ENCODE measurements around the gene CNEP1R1.

Gene CNEP1R1

DNA sequence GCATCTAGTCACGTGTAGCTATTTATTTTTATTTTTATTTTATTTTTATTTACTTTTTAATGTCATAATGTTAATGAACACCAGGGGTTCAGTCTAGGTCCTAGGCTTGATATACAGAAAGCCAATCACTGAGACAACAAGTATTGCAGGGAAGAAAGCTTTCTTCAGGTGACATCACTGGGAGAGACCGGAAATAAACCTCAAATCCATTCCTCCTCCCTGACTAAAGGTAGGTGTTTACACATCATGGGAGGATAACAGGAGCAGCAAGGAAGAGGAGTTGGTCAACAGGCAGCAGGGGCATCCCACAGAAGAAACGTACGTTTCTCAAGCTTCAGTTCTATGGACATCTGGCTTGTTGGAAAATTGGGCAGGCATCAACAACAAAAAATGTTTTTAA, 31.2 kb downstream of the CNEP1R1 start:
- DNase-seq: no peak
- intact Hi-C loops (cut with DNase I): no loop called here

- DNase-seq: peak in 1 of 42 donors; percentile 35
- intact Hi-C loops (cut with DNase I): no loop called here
Observed at GRCh38 chr16:50058091-50058771, 33.2 kb downstream of the CNEP1R1 start.

DNA sequence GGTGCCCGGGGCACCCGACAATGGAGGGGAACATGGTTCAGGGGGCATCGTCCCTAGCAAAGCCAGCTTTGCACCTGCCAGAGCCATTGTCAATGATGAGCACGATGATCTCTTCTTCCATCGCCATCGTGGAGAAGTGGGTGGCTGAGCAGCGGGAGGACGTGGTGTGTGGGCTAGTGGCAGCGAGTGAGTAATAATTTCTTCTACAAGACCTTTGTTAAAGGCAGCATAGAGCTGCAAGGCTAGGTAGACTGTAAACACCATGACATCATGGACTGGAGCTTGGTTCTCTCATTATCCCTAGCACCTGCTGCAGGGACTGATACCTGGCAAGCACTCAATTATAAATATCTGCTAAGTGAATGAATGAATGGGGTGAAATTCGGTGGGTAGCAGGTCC, 34.1 kb downstream of the CNEP1R1 start:
- DNase-seq: peak in 12 of 42 donors; percentile 21 to 65 (median 31)
- intact Hi-C loops (cut with DNase I): no loop called here

- intact Hi-C loops (cut with DNase I): loop anchor here (10.0 kb wide), 1 partner anchor 155 kb away; no protein-coding TSS in a partner anchor
- DNase-seq: no peak
Observed at GRCh38 chr16:50059669-50060068, 34.6 kb downstream of the CNEP1R1 start.

DNA sequence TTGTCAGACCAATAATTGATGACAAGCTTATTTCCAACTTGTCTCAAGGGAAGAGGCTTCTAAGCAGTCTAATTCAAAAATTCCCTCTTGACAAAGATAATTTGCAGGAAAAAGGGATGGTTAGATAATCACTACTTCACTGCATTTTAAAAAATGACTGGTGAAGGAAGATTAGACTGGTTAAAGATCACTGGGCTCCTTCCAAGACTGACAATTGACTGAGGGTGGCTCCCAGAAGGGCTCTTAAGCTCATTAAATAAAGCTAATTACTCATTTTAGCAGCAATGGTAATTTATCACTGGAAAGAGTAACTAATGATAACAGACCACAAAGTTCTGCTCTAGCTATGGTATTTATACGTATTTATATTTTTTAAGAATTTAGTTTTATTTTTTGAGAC, 36.3 kb downstream of the CNEP1R1 start:
- no peak for DNase-seq
- intact Hi-C loops (cut with DNase I): loop anchor here (10.0 kb wide), 1 partner anchor 153 kb away; no protein-coding TSS in a partner anchor

GRCh38 chr16:50065241-50065623, 40.2 kb downstream of the CNEP1R1 start:
- DNase-seq: no peak
- intact Hi-C loops (cut with DNase I): loop anchor here (5.0 to 10.0 kb wide), 4 partner anchors 38 to 677 kb away; partner anchors contain the start of genes CNEP1R1, CYLD and TENT4B

GRCh38 chr16:50065624-50066481, 40.8 kb downstream of the CNEP1R1 start, which contains the start of gene HEATR3:
Gene HEATR3, plus strand, starts transcription at chr16:50065970. Its CDS starts 162 bp downstream, at chr16:50066132.
- DNase-seq: peak; percentile 81 to 97 (median 93)
- intact Hi-C loops (cut with DNase I): loop anchor here (5.0 to 10.0 kb wide), 4 partner anchors 39 to 676 kb away; partner anchors contain the start of genes CNEP1R1, CYLD and TENT4B

- no peak for DNase-seq
- intact Hi-C loops (cut with DNase I): loop anchor here (5.0 to 10.0 kb wide), 4 partner anchors 39 to 676 kb away; partner anchors contain the start of genes CNEP1R1, CYLD and TENT4B
Observed at GRCh38 chr16:50066482-50067289, 41.7 kb downstream of the CNEP1R1 start.

- intact Hi-C loops (cut with DNase I): loop anchor here (5.0 to 10.0 kb wide), 4 partner anchors 40 to 675 kb away; partner anchors contain the start of genes CNEP1R1, CYLD and TENT4B
- peak in 24 of 42 donors; percentile 4 to 69 (median 28) for DNase-seq
Observed at GRCh38 chr16:50067290-50067853, 42.3 kb downstream of the CNEP1R1 start.

- intact Hi-C loops (cut with DNase I): loop anchor here (5.0 to 10.0 kb wide), 4 partner anchors 41 to 674 kb away; partner anchors contain the start of genes CNEP1R1, CYLD and TENT4B
- DNase-seq: no peak
Observed at GRCh38 chr16:50068550-50068949, 43.5 kb downstream of the CNEP1R1 start.

- no peak for DNase-seq
- intact Hi-C loops (cut with DNase I): loop anchor here (5.0 to 10.0 kb wide), 4 partner anchors 42 to 673 kb away; partner anchors contain the start of genes CNEP1R1, CYLD and TENT4B
Observed at GRCh38 chr16:50069060-50069459, 44.0 kb downstream of the CNEP1R1 start.

DNA sequence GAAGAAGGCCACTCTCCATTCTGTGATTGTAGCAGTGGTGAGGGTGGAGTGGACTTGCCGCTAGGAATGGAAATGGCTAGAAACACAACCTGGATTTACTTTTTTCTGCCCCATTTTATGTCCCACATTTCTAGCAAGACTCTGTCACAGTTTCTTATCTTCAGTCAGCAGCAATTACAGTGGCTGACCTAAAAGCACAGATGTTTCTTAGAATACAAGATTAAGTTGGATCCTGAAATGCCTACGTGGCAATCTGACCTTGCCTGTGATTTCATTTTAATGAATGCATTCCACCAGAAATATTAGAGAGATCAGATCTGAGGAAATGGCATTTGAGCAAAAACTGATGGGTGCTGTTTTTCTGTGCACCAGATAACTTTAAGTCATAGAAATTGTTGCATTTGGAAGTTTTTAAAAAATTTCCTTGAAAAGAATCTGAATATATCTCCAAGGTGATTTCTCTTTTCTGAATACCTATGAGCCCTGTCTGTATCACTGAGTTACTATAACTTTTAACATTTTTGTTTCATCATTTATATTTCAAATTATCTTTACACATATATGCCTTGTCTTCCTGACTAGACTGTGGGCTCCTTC, 46.1 kb downstream of the CNEP1R1 start:
- no peak for DNase-seq
- intact Hi-C loops (cut with DNase I): no loop called here

GRCh38 chr16:50072730-50073129, 47.7 kb downstream of the CNEP1R1 start:
- DNase-seq: no peak
- intact Hi-C loops (cut with DNase I): no loop called here

GRCh38 chr16:50079397-50080140, 54.5 kb downstream of the CNEP1R1 start:
- intact Hi-C loops (cut with DNase I): no loop called here

DNA sequence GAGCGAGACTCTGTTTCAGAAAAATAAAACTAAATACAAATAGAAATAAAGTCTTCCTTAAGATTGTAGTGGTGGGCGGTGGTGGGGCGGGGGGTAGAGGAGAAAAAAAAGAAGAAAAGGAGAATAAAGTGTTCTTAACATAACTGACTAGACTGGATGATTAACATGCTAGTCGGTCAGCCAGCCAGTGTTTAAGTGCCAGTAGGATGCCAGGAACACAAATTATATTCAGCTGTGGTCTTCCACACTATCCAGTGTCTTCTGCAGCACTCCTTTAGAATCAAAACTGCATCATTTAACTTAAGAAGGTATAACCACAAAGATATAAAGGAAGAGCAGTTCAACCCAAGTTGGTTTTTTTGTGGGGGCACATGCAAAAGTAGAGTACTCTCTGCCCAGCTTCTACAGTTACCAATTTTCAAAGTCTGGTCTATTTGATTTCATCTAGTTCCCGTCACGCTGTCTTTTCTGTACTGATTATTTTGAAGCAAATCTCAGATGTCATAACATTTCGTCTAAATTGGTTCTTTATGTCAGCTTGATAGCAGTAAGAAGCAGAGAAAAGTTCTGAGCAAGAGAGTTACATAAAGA, 56.5 kb downstream of the CNEP1R1 start:
- intact Hi-C loops (cut with DNase I): no loop called here
- no peak for DNase-seq

More at GRCh38 chr16:50079397-50080140, 54.5 kb downstream of the CNEP1R1 start:
- DNase-seq: peak in 38 of 42 donors; percentile 5 to 89 (median 56)

DNA sequence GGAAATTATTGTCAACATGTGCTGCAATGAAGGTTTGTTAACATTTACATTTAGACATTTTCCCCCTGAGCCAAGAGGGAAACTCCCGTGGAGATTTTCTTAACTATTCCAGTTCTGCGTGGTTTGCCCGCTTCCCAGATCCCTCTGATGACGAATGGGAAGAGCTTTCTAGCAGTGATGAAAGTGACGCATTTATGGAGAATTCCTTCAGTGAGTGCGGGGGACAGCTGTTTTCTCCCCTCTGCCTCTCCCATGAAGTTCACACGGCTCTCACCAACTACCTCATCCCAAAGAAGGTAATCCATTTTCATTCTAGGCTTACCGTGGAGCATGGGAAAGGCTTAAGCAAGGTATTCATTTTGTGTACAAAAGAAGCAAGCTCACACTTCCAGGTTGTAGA, 59.0 kb downstream of the CNEP1R1 start:
- DNase-seq: no peak

DNA sequence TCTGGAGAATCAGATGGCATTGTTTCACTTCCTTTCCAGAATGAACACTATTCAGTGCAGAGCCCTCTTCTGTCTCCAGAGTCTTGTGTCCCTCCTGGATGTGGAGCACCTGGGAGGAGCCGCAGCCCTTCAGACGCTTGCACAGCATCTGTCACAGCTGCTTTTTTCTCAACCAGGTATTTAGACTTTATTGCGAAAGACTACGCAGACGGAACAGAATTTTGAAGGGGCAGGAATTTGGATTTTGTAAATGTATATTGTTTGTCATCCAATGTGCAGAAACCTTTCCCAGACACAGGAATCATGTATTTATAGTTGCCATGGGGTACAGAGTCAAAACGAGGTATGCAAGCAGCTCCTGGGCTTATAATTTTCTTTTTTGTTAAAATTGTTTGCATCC, 61.2 kb downstream of the CNEP1R1 start:
- intact Hi-C loops (cut with DNase I): no loop called here
- no peak for DNase-seq

More for the DNA sequence above, 59.0 kb downstream of the CNEP1R1 start:
- intact Hi-C loops (cut with DNase I): no loop called here

Data from head of caudate nucleus (tissue), 42 donors.